Heart left ventricle (tissue), 13 donors: Measurements from ENCODE around the gene GCC1.

ENCODE experiments used
- CTCF ChIP-seq, 12 donors: fragments of 200-600 bp; sonication (generic) in 4 of 12; IDR thresholded peaks; one replicate each; pipeline versions ENCODE4 v1.5.0 to v1.8.0; 2018 to 2022; ENCODE audit warnings: antibody characterized with exemption in 12 of 12, mild to moderate bottlenecking in 5 of 12
- POLR2A ChIP-seq, 2 donors: fragments of 450-650 bp; IDR thresholded peaks; one replicate each; pipeline ENCODE4 v1.6.1; 2017; ENCODE audit warnings: antibody characterized with exemption in 2 of 2, mild to moderate bottlenecking in 2 of 2, moderate library complexity in 2 of 2
- donor health status: ischemic (EF 13 %, LVEDD 7.1; RV severe dilation, severe dysfunction).
- donor health status: DM: no; HTN: yes; CAD: no.
- donor health status: DM: no; HTN: no; CAD: no.
- donor health status: ischemic (EF 25% LVEDD 6.9; RV normal size, moderate dysfunction).
- donor health status: ischemic (EF 25% LVEDD 5.7; RV mildly dilated, moderate dysfunction).
- donor health status: ischemic (EF 35%, LVEDD 5.7; RV mildly dilated, moderate dysfunction).
- donor health status: nonischemic (EF 11% LVEDD 7.7; RV severe dilation, severe dysfunction).
- donor health status: DM: yes; HTN: yes; CAD: no.
- donor health status: PGD.
- donor health status: ischemic (EF 29% LVEDD 5.4; RV normal size, mild dysfunction).
- donor health status: nonischemic (EF 23%, LVEDD 6.1; RV moderate dilation, normal function).

GRCh38 chr7:127580612-127581011 is 4.8 kb downstream of the GCC1 start:
- no peak for TF ChIP-seq CTCF (IDR thresholded peaks at IDR 0.05)
- no peak for TF ChIP-seq POLR2A (IDR thresholded peaks at IDR 0.05)
